CD4-positive, alpha-beta T cell treated with Interleukin-1 beta for 1 hour (primary cell): ENCODE results near the gene FAHD1.

ENCODE experiments used
- DNase-seq, 2 donors: peaks; one replicate each; pipeline ENCODE4 v3.0.0-alpha.2; 2020 to 2022

FAHD1 gene

GRCh38 chr16:1826691-1827573 lies at the start of gene FAHD1, which contains the start of gene HAGH:
FAHD1 (plus strand) TSS chr16:1827206; CDS start chr16:1827239, 33 bp downstream.
HAGH (minus strand) TSS chr16:1826825; CDS start chr16:1826787, 38 bp downstream.
- DNase-seq: peak; percentile 90 to 93

- no peak for DNase-seq
Observed at GRCh38 chr16:1777375-1778199, 49.4 kb upstream of the FAHD1 start.

- no peak for DNase-seq
Observed at GRCh38 chr16:1778200-1779179, 48.5 kb upstream of the FAHD1 start.

GRCh38 chr16:1779234-1779701 lies 47.7 kb upstream of the FAHD1 start:
- DNase-seq: no peak

GRCh38 chr16:1779741-1780676 lies 47.0 kb upstream of the FAHD1 start:
- DNase-seq: no peak

- DNase-seq: no peak
Observed at GRCh38 chr16:1780677-1781072, 46.3 kb upstream of the FAHD1 start.

- no peak for DNase-seq
Observed at GRCh38 chr16:1781254-1781653, 45.8 kb upstream of the FAHD1 start.

- DNase-seq: peak in 1 of 2 donors; percentile 22
Observed at GRCh38 chr16:1781758-1782407, 45.1 kb upstream of the FAHD1 start.

- DNase-seq: peak; percentile 99 to 100
Observed at GRCh38 chr16:1782408-1783264, 44.4 kb upstream of the FAHD1 start, which contains the start of the genes NUBP2 and SPSB3. NUBP2 (plus strand) TSS chr16:1782960; CDS start chr16:1783021, 61 bp downstream. SPSB3 (minus strand) TSS chr16:1782571; CDS start chr16:1781483, 1,088 bp downstream.

- DNase-seq: no peak
Observed at GRCh38 chr16:1784977-1785845, 41.8 kb upstream of the FAHD1 start.

GRCh38 chr16:1785846-1786170 lies 41.2 kb upstream of the FAHD1 start:
- DNase-seq: no peak

- DNase-seq: no peak
Observed at GRCh38 chr16:1786242-1787055, 40.6 kb upstream of the FAHD1 start.

- DNase-seq: no peak
Observed at GRCh38 chr16:1787056-1787321, 40.0 kb upstream of the FAHD1 start.

- DNase-seq: no peak
Observed at GRCh38 chr16:1787322-1788094, 39.5 kb upstream of the FAHD1 start.

- DNase-seq: no peak
Observed at GRCh38 chr16:1788095-1788707, 38.8 kb upstream of the FAHD1 start.

GRCh38 chr16:1788708-1789100 lies 38.3 kb upstream of the FAHD1 start:
- DNase-seq: no peak

GRCh38 chr16:1789643-1790045 lies 37.4 kb upstream of the FAHD1 start:
- no peak for DNase-seq
